ENCODE measurements around the gene RHBDD1. TPM values are rescaled to one million over a fixed set of nuclear protein-coding genes. Genes with fewer than 3 reads are reported as not detected.

RHBDD1 gene
- total and polyA plus RNA-seq, 8 donors = 1.8 to 31.6 (median 6.0) TPM

DNA sequence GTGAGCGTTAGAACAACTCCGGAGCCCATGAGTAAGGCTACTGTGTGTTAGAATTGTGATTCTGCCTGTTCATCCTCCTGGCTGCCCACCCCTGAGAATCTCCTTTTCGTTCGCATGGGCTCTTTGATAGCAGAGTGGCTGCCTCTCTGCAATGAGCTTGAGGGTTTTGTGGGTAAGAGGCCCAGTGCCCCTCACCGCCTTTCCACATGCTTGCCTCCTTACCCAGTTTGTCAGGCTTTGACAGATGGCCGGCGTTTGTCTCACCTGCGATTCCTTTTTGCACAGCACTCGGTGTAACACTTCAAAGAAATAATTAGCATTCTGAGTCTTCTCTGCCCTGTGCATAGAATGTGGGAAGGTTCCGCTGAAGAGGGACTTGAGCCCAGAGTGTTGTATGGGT, 138.0 kb downstream of the RHBDD1 start:
- DNase-seq = no peak
- intact Hi-C loops (cut with DNase I; ENCODE audit: low total_unique reads) = no loop called here
- WGBS, 5 donors = 91 to 97% (median 93%) methylated on average over 10 of the region's 10 CpGs

GRCh38 chr2:226977775-226978190, 141.9 kb downstream of the RHBDD1 start:
- H3K4me3 ChIP-seq = no peak overlapping the region
- H3K27me3 ChIP-seq = no peaks in the 10 kb centered on the region
- H3K4me1 ChIP-seq = no peaks in the 10 kb centered on the region
- H3K27ac ChIP-seq = no peak overlapping the region
- no peaks in the 10 kb centered on the region for H3K9me3 ChIP-seq
- DNase-seq = peak in 1 of 2 donors; percentile 36
- 52 to 64% (median 61%) methylated on average over 2 of the region's 2 CpGs for WGBS, 5 donors
- no peaks in the 10 kb centered on the region for H3K36me3 ChIP-seq
- TF ChIP-seq CTCF (IDR thresholded peaks at IDR 0.05) = no peak
- TF ChIP-seq POLR2AphosphoS5 (IDR thresholded peaks at IDR 0.05) = no peak
- no peak for TF ChIP-seq POLR2A (IDR thresholded peaks at IDR 0.05)
- no peak for TF ChIP-seq EP300 (IDR thresholded peaks at IDR 0.05)
- intact Hi-C loops (cut with DNase I; ENCODE audit: low total_unique reads) = no loop called here

More for the DNA sequence above, 138.0 kb downstream of the RHBDD1 start:
- no peaks in the 10 kb centered on the region for H3K9me3 ChIP-seq
- no peaks in the 10 kb centered on the region for H3K36me3 ChIP-seq
- H3K4me1 ChIP-seq = no peaks in the 10 kb centered on the region
- no peak overlapping the region for H3K4me3 ChIP-seq
- H3K27ac ChIP-seq = no peak overlapping the region
- no peaks in the 10 kb centered on the region for H3K27me3 ChIP-seq
- TF ChIP-seq CTCF (IDR thresholded peaks at IDR 0.05) (no peak), POLR2A (IDR thresholded peaks at IDR 0.05) (no peak), POLR2AphosphoS5 (IDR thresholded peaks at IDR 0.05) (no peak), EP300 (IDR thresholded peaks at IDR 0.05) (no peak)

DNA sequence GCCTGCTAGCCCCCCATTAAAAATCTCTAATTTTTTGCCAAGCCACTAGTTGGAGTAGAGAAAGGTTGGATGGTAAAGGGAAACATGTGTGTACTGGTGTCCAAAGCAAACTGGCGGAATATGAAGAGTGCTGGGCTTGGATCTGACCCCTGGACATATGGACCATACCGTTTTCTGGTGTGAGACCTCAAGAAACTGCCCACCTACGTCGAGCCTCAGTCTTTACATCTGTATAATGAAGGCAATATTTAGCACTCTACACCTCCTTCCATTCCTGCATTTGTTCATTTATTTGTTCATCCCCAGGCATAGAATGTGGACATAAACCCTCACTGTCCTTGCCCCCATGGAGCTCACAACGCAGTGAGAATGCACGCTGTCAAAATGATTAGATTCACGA, 142.4 kb downstream of the RHBDD1 start:
- WGBS, 5 donors = 95 to 99% (median 97%) methylated on average over 7 of the region's 7 CpGs
- H3K9me3 ChIP-seq = no peaks in the 10 kb centered on the region
- no peak overlapping the region for H3K4me3 ChIP-seq
- DNase-seq = no peak
- no peaks in the 10 kb centered on the region for H3K4me1 ChIP-seq
- TF ChIP-seq POLR2AphosphoS5 (IDR thresholded peaks at IDR 0.05) (no peak), EP300 (IDR thresholded peaks at IDR 0.05) (no peak), CTCF (IDR thresholded peaks at IDR 0.05) (no peak), POLR2A (IDR thresholded peaks at IDR 0.05) (no peak)
- H3K36me3 ChIP-seq = no peaks in the 10 kb centered on the region
- H3K27ac ChIP-seq = no peak overlapping the region
- H3K27me3 ChIP-seq = no peaks in the 10 kb centered on the region
- intact Hi-C loops (cut with DNase I; ENCODE audit: low total_unique reads) = no loop called here

DNA sequence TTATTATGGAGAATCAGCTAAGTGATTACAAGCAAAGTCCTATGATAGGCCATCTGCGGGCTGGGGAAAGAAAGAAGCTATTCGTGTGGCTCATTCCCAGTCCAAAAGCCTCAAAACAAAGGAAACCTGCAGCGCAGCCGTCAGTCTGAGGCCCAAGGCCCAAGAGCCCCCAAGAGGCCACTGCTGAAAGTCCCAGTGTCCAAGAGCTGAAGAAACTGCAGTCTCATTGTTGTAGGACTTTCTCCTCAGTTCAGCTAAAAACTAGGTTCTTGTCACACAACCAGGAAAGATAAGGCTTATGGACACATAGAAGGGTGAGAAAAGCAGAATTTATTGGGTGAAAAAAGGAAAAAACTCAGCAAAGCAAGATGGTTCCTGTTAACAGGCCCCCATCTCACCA, 143.2 kb downstream of the RHBDD1 start:
- intact Hi-C loops (cut with DNase I; ENCODE audit: low total_unique reads) = no loop called here
- Histone ChIP-seq H3K36me3 (no peaks in the 10 kb centered on the region), H3K4me1 (no peaks in the 10 kb centered on the region), H3K27me3 (no peaks in the 10 kb centered on the region), H3K4me3 (no peak overlapping the region), H3K9me3 (no peaks in the 10 kb centered on the region), H3K27ac (no peak overlapping the region)
- WGBS, 5 donors = 93 to 96% (median 95%) methylated on average over 4 of the region's 4 CpGs
- no peak for TF ChIP-seq EP300 (IDR thresholded peaks at IDR 0.05)
- no peak for TF ChIP-seq POLR2A (IDR thresholded peaks at IDR 0.05)
- TF ChIP-seq CTCF (IDR thresholded peaks at IDR 0.05) = no peak
- no peak for TF ChIP-seq POLR2AphosphoS5 (IDR thresholded peaks at IDR 0.05)
- no peak for DNase-seq

All from stomach (tissue), 9 donors.